GM19043 (cell line): Measurements from ENCODE around the gene TMEM94.
"Not testable (repeated sequence)": the region's sequence is repeated elsewhere in the genome, so short reads cannot be mapped to it uniquely, and the experiment has no call there.

Experiments used
- ATAC-seq: cut with Tn5 transposase; IDR thresholded peaks from one replicate; pipeline ENCODE4 v1.9.1; 2021; ENCODE audit warnings: low read depth; ENCODE audit not compliant: unreplicated experiment

Gene TMEM94

DNA sequence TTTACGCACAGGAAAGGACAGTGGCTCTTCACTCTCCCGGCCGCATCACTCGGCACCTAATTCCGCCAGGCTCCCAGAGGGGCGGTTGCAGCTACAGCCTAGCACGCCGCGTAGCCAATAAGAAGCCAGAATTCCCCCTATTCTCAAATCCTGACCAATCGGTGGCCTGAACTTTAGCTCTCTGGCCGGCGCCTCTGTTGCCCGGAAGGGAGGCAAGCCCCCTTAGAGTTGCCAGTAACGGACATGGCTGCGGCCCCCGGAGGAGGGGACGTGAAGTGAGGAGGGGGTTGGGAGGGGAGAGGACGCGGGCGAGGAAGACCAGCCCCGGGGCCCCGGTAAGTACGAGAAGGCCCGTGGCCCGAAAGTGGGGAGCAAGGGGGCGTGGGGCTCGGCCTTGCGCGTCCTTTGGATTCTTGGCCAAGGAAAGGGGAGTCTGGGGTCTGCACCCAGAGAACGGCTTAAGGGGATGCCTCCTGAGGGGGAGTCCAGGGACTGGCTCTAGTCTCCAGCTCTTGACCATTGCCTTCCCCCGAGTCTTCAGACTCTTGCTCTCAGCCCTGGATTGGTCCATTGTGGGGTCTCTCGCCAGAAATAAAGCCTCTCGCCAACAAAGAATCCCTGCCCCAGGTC is at the start of gene TMEM94:
Gene TMEM94 (plus strand): TSS at position 219 of the 630 bp plus-strand sequence. CDS start 15,271 bp downstream, outside the sequence.
- ATAC-seq, result peak; percentile 94

DNA sequence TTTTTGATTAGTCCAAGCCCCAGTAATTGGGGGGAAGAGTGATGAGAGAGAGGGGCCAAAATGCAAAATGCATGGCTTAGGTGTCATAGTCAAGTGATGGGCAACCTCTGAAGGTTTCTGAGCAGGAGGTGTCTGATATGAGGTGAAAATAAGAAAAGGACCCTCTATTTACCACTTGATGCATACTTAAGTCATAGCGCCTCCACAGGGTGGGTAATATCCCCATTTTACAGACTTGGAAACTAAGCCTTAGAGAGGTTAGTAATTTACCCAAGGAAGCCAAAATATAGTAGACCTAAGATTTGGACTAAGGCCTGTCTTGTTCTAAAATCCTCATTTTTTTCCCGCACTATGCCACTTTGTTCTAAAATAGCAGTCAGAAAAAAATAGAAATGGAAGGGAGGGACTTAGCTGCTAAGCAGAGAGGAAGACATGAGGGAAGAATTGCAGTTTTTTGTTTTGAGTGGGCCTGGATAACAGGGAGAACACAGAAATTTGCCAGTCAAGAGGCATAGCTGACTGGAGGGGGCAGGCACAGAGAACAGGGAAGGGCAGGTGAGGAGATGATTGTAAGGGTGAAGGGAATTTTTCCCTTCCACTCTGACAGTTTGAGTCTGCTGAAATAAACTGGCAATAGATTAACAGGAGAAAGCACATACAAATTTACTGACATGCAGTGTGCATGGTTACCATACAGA is 48.6 kb upstream of the TMEM94 start:
- ATAC-seq, result no peak

DNA sequence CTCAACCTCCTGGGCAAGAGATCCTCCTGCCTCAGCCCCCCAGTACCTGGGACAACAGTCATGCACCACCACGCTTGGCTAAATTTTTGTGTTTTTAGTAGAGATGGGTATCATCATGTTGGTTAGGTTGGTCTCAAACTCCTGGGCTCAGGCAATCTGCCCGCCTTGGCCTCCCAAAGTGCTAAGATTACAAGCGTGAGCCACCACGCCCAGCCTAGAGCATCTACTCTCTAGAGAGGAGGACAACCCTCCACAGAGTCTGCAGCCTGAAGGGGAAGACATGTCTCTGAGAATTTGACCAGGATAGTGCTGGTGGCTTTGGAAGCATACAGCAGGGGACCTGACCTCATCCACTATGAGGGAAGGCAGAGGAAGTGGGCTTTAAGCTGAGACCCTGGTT is 46.3 kb upstream of the TMEM94 start:
- ATAC-seq, result no peak

DNA sequence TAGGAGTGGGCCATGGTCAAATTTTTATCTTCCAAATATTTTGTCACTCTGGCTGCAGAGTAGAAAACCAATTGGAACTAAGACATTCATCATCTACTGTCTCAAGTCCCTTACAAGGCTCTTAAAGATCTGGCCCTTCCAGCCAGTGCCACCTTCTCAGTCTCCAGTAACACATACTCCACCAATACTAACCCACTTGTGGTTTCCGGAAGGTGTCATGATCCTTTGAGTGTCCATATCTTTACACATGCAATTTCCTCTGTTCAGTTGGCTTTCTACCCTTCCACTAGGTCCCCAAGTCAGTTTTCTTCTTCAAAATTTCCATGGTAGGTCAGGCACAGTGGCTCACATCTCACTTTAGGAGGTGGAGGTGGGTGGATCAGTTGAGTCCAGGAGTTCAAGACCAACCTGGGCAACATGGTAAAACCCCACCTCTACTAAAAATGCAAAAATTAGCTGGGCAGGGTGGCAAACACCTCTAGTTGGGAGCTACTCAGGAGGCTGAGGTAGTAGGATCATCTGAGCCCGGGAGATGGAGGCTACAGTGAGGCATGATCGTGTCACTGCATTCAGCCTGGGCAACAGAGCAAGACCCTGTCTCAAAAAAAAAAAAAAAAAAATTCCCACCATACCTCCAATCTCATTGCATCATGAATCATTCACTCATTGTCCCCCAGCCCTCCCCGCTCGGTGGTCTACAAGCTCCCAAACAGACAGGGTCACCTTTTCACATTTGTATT is 44.9 kb upstream of the TMEM94 start:
- ATAC-seq, result no peak

DNA sequence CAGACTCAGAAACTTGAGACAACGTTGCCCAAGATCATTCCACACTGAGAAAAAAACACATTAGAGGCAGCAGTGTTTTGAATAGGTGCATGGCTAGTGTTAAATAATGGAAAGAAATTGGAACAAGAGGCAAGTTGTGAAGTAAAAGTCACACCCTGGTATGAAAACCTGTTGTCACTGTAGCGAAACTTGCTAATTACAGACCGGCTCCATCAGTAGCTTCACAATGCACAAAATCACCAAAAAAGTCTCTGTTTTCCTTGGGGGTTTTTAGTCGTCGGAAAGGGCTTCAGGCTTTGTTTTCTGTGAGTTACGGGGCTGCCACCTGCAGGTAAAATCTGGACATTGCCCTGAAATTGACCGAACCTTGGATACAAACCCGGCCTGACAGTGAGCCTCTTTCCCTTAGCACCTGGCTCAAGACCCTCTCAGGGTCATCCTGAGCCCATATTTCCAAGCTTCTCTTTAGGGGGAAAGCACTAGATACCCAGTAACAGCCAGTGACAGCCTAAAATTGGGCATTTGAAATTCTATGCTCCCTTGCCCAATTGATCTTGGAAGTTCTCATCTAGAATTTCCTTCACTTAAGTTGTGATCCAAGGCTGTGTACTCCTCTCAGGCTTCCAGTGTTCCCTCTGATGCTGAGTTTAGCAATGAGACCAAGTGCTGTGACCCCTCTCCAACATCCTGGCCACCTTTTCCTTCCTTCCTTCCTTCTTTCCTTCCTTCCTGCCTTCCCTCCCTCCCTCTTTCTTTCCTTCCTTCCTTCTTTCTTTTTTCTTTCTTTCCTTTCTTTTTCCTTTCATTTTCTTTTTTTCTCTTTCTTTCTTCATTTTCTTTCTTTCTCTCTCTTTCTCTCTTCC is 43.7 kb upstream of the TMEM94 start:
- ATAC-seq, result no peak

DNA sequence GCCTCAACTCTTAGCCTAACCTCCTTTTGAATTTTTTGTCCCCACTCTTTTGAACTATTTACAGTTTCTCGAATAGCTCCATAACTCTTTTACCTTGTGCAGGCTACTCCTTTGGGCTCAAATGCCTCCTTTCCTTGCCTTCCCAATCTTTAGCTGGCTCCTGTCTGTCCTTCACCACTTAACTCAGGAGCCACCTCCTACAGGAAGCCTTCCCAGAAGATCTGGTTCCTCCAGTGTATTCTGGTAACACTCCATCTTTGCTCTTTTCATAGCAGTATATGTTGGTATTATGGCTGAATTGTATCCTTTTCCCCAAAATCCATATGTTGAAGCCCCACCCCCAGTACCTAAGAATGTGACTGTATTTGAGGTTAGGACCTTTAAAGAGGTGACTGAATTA is 41.9 kb upstream of the TMEM94 start:
- ATAC-seq, result no peak

DNA sequence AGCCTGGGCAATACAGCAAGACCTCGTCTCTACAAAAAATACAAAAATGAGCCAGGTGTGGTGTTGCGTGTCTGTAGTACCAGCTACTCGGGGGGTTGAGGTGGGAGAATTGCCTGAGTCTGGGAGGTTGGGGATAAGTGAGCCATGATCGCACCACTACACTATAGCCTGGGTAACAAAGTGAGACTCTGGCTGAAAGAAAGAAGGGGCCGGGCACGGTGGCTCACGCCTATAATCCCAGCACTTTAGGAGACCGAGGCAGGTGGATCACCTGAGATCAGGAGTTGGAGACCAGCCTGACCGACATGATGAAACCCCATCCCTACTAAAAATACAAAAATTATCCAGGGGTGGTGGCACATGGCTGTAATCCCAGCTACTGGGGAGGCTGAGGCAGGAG is 40.4 kb upstream of the TMEM94 start:
- no peak for ATAC-seq

DNA sequence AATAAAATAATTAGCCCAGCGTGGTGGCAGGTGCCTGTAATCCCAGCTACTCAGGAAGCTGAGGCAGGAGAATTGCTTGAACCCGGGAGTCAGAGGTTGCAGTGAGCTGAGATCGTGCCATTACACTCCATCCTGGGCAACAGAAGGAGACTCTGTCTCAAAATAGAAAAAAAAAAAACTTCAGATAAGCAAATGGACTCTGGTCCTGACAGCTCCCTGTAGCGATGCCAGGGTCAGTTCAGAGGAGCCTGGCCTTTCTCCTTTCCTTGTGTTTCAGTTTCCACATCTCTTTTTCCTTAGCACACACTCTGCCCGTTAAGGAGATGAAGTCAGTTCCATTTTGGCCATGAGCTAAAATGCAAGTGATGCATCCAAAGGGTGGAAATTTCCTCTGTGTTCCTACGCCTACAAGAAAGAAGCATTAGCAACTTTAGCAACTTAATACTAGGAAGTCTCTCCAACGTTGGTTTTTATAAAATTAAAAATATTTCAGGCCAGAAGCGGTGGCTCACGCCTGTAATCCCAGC is 39.3 kb upstream of the TMEM94 start:
- ATAC-seq, result no peak

DNA sequence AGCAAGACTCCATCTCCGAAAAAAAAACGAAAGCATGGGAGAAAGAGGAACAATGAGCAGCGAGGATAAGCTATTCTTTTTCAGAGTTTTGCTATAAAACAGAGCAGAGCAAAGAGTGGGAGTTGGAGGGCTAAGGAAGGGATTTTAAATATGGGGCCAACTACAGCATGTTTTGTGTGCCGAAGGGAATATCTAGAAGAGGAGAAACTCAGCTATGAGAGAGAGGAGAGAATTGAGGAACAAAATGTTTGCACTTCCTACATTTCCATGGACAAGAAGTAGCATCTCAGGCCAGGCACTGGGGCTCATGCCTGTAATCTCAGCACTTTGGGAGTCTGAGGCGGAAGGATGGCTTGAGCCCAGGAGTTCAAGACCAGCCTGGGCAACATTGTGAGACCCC is 37.9 kb upstream of the TMEM94 start:
- no peak for ATAC-seq

DNA sequence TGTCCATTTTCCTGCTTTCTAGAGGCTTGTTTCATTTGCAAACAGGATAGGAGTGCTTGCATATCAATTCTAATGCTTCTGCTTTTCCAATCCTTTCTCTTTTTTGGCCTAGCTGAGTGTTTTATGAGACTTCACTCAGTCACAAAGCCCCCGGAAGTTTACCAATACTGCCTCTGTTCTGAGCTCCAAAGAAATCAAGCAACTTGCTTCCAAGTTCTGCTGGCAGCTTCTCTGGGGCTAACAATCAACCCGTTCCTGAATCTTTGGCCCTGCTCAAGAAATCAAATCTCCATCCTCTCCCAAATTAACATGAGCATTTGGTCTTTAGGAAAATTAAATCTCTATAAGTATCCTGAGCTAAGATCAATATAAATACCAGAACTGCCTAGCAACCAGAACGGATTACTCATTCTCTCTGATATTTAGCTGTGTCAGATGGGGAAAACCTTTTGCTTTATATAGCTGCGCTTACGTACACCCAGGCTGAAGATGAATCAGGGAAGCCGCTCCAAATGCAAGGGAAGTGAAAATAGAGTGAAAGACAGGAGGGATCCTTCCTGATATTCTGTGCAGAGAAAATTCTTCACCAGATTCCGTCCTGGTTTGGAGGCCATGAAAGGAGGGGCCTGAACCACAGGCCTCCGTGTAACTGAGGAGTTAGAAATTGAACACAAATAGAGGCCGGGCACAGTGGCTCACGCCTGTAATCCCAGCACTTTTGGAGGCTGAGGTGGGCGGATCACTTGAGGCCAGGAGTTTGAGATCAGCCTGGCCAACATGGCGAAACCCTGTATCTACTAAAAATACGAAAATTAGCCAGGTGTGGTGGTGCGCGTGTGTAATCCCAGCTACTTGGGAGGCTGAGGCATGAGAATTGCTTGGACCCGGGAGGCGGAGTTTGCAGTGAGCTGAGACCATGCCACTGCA is 27.6 kb upstream of the TMEM94 start:
- no peak for ATAC-seq

DNA sequence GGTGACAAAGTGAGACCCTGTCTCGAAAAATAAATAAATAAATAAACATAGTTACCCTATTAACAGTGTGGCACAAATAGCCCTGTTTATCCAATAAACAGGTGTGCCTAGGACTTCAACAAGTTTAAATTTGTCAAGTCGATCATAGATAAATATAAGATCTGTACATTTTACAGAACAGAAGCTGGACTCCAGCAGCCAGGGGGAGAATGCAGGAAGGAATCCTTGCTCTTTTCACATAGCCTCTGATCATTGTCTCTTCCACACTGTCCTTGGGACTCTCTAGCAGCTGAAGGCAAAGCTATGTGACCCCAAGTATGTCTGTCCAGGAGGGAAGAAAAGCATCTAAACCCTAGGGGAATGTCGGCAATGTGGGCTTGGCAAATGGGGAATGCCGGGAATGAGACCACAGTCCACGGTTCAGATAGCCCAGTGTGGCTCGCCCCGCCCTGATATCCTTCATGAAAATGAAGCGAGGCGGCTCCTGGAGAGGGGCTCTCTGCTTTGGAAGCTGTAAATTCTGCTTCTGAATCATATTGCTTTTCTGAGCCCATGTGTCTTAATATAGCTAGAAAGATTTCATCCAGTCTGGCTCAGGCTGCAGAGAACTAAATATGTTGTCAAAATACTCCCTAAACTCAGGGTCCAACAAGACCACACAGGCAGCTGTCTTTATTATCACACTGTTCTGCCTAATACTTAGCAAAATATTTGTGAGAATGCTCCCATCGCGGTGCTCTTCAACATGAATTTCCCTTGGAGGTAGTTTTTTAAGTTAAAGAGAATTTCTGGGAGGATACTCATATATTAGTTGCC is 26.1 kb upstream of the TMEM94 start:
- no peak for ATAC-seq

DNA sequence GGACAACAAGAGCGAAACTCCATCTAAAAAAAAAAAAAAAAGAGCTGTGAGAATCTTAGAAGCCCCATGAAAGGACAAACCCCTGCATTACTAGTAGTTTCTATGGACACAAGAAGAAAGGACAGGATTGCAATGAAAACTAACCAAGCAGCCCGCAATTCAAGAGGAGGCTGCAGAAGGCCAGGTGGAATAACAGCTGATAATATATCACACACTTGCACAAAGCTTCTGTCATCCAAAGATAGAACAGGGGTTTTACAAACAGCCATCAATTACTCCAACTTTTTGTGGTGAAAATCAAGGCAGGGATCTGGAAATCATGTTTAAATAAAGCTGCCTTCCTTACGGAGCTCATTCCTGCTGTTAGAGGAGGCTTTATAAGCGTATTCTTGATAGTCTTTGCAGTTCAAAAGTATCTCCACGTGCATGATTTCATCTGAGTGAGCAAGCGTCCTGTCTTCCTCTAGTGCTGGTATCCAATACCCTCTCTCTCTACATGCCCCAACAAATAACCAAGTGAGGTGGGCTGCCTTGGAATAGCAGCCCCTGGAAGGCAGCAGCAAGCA is 23.1 kb upstream of the TMEM94 start:
- ATAC-seq, result no peak

DNA sequence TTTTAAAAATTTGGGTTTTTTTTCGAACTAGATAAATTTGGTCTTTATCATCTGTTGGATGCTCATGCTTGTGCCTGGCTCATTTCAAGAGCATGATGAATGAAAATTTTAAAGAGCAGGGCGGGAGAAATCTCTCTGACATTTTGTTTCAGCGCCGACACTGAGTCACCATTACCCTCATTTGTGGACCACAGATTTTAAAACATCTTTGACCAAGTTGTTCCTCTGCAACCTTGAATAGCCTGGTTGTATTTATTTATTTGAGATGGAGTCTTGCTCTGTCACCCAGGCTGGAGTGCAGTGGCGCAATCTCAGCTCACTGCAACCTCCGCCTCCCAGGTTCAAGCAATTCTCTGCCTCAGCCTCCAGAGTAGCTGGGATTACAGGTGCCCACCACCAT is 22.0 kb upstream of the TMEM94 start:
- not testable (repeated sequence) for ATAC-seq

DNA sequence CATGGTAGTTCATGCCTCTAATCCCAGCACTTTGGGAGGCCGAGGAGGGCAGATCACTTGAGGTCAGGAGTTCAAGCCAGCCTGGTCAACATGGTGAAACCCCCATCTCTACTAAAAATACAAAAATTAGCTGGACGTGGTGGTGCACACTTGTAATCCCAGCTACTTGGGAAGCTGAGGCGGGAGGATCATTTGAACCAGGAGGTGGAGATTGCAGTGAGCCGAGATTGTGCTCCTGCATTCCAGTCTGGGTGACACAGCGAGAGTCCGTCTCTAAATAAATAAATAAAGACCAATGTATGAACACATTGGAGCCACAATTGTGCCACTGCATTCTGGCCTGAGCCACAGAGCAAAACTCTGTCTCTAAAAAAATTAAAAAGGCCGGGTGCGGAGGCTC is 19.0 kb upstream of the TMEM94 start:
- not testable (repeated sequence) for ATAC-seq

DNA sequence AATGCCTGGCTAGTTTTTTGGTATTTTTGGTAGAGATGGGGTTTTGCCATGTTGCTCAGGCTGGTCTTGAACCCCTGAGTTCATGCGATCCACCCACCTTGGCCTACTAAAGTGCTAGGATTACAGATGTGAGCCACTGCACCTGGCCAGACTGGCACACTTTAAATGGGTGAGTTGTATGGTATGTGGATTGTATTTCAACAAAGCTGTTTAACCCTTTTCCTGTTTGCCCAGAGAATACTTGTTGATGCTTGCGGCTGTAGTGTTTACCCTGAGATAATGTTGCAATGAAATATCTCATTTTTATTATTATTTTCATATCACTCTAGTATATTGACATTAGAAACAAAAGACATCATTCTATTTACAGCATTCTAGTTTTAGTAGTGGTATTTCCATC is 17.1 kb upstream of the TMEM94 start:
- no peak for ATAC-seq

DNA sequence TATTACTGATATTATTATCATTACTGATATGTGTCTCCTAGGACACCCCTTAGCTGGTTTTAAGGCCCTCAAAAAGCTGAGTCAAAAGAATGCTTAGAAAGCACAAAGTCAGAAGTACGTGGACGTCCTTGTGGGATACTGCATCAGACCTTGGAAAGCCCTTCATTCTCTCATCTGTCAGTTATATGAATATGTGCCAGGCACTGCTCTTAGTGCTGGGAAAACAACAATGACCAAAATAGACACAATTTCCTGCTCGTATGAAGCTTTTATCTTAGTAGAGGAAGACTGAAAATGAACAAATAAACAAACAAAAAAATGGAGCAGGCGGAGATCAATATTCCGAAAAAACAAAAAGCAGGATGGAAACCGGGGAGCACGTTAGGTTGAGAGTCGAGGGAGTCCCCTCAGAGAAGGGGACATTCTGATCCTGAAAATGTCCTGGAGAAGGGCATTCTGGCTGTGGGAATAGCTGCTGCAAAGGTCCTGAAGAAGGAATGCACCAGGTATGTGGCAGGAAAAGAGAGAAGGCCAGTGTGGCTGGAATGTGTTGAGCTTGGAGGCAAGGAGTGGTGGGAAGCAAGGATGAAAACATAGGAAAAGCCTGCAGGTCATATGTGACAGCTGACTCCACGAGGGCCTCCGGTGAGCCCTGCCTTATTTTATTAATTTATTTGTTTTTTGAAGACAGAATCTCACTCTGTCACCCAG is 15.5 kb upstream of the TMEM94 start:
- no peak for ATAC-seq

DNA sequence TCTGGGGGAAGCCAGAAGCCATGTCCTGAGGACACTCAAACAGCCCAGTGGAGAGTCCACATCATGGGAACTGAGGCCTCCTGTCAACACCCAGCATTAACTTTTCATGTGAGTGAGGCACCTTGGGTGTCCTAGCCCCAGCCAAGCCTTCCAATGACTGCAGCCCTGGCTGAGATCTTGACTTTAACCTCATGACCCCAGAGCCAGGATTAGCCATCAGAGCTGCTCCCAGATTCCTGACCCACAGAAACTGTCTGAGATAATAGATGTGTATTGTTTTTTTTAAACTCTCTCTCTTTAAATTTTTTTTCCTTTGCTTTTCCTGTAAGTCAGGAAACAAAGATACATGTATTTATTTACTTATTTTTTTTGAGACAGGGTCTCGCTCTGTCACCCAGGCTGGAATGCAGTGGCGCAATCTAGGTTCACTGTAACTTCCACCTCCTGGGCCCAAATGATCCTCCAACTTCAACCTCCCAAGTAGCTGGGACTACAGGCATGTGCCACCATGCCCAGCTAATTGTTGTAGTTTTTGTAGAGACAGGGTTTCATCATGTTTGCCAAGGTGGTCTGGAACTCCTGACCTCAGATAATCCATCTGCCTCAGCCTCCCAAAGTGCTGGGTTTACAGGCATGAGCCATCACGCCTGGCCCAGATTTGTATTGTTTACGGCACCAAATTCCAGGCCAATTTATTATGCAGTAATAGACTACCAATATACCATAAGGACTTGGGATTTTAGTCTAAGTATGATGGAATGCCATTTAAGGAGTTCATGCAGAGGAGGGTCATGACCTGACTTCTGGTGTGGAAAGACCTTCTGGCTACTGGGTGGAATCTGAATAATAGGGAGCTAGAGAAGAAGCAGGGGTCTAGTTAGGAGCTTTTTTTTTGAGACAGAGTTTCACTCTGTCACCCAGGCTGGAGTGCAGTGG is 14.0 kb upstream of the TMEM94 start:
- ATAC-seq, result no peak
